Lower lobe of right lung (tissue), 2 donors: ENCODE results near the gene TRAPPC10. TPM values are rescaled to one million over a fixed set of nuclear protein-coding genes. Genes with fewer than 3 reads are reported as not detected.
A peak's percentile ranks its signal among the peaks of the same experiment; 100 is the strongest.
"Not testable (repeated sequence)": the region's sequence is repeated elsewhere in the genome, so short reads cannot be mapped to it uniquely, and the experiment has no call there.

Experiments used
- ATAC-seq, 2 donors: fragments of 200-7000 bp; cut with Tn5 transposase; one replicate each; pipeline ENCODE4 v1.9.1; 2020 to 2022; ENCODE audit warnings: mild to moderate bottlenecking in 2 of 2, moderate library complexity in 2 of 2
- DNase-seq: peaks from one replicate; pipeline ENCODE4 v3.0.0-alpha.2; 2020
- H3K27ac ChIP-seq: fragments of 200-600 bp; one replicate; pipeline ENCODE4 v1.8.0; 2022
- H3K27me3 ChIP-seq: fragments of 200-600 bp; one replicate; pipeline ENCODE4 v1.8.0; 2022; ENCODE audit warnings: low read depth
- H3K36me3 ChIP-seq: fragments of 200-600 bp; one replicate; pipeline ENCODE4 v1.8.0; 2022; ENCODE audit warnings: mild to moderate bottlenecking
- H3K4me1 ChIP-seq: fragments of 200-600 bp; one replicate; pipeline ENCODE4 v1.8.0; 2022
- H3K4me3 ChIP-seq: fragments of 200-600 bp; one replicate; pipeline ENCODE4 v1.8.0; 2022; ENCODE audit warnings: mild to moderate bottlenecking
- H3K9me3 ChIP-seq: fragments of 200-600 bp; one replicate; pipeline ENCODE4 v1.8.0; 2022
- intact Hi-C: fragments of 100-400 bp; cut with DNase I; formaldehyde crosslinking; loops from one replicate; pipeline ENCODE4 v1.11.0; 2022
- total RNA-seq: library from RNA; stranded (reverse); fragmentation: NEBNext Ultra II Directional; extraction: Animal tissue kit (Norgen Biotek cat#: 25700); gene quantifications from one replicate; pipeline ENCODE4 v1.2.1, GENCODE V29; 2021
- donor health status: DM: no; HTN: yes; CAD: no; lungs with severe emphysema.

TRAPPC10 gene
- total RNA-seq, 1 donor from 2014 or later: 47.4 TPM

DNA sequence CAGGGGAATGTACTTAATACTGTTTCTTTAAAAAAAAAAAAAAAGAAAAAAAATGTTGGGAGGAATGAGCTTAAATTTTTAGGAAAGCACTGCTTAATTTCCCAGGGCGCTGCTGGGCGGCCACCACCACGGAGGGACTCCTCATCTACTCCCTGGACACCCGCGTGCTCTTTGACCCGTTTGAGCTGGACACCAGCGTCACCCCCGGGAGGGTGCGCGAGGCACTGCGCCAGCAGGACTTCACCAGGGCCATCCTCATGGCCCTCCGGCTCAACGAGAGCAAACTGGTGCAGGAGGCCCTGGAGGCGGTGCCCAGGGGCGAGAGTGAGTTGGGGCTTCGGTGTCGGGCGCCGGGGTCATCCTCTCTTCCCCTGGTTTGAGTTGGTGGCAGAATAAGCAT lies 115.7 kb downstream of the TRAPPC10 start:
- H3K4me3 ChIP-seq, ATAC-seq, H3K9me3 ChIP-seq, H3K27ac ChIP-seq, H3K36me3 ChIP-seq, intact Hi-C loops, DNase-seq, H3K4me1 ChIP-seq, H3K27me3 ChIP-seq: not testable (repeated sequence)

GRCh38 chr21:44133715-44134057 lies 121.6 kb downstream of the TRAPPC10 start:
- intact Hi-C loops, H3K36me3 ChIP-seq, H3K27ac ChIP-seq, H3K9me3 ChIP-seq, H3K27me3 ChIP-seq, H3K4me1 ChIP-seq, DNase-seq: not testable (repeated sequence)
- ATAC-seq: peak in 1 of 2 donors; percentile 28
- H3K4me3 ChIP-seq: peak overlapping the region; percentile 42

DNA sequence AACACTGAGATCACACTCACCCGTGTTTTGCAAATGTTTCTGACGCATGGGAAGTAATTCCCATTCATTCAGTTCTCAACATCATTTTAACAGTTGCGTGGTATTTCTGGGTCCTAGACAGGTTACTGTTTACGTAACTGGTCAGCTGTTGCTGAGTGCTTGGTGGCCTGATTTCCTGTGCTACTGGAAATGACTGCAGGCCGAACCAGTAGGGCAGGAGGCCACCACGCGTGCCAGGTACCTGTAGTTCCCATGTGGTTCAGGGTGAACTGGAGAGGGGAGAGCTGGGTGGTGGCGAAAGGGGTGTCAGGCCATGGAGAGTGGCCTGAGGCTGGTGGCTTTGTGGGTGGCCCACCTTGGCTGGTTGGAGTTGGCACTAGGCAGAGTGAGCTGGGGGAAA lies 122.6 kb downstream of the TRAPPC10 start:
- intact Hi-C loops, H3K4me1 ChIP-seq, H3K9me3 ChIP-seq, H3K27ac ChIP-seq, H3K36me3 ChIP-seq, DNase-seq, H3K4me3 ChIP-seq, H3K27me3 ChIP-seq: not testable (repeated sequence)
- peak; percentile 26 to 62 for ATAC-seq

DNA sequence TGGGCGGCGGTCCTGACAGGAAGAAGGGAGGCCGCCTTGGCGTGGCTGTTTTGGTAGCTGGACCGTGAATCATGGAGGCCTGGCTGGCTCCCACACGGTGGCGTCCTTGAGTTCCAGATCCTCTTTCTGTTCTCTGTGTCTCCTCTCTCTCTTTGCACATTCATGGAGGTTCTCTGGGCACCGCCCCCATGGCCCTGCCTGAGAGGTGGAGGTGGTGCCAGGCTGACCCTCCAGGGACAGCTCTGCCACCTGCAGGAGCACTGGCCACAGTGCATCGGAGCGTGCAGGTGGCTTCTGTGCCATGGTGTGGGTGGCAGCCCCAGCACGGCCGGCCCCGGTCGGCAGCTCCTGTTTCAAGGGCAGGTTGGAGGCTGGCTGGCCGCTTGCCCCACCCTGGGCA lies 125.9 kb downstream of the TRAPPC10 start:
- H3K27ac ChIP-seq, H3K4me1 ChIP-seq, H3K4me3 ChIP-seq, H3K27me3 ChIP-seq, intact Hi-C loops, H3K9me3 ChIP-seq, H3K36me3 ChIP-seq: not testable (repeated sequence)
- ATAC-seq: peak; percentile 64 to 82
- DNase-seq: peak; percentile 46

DNA sequence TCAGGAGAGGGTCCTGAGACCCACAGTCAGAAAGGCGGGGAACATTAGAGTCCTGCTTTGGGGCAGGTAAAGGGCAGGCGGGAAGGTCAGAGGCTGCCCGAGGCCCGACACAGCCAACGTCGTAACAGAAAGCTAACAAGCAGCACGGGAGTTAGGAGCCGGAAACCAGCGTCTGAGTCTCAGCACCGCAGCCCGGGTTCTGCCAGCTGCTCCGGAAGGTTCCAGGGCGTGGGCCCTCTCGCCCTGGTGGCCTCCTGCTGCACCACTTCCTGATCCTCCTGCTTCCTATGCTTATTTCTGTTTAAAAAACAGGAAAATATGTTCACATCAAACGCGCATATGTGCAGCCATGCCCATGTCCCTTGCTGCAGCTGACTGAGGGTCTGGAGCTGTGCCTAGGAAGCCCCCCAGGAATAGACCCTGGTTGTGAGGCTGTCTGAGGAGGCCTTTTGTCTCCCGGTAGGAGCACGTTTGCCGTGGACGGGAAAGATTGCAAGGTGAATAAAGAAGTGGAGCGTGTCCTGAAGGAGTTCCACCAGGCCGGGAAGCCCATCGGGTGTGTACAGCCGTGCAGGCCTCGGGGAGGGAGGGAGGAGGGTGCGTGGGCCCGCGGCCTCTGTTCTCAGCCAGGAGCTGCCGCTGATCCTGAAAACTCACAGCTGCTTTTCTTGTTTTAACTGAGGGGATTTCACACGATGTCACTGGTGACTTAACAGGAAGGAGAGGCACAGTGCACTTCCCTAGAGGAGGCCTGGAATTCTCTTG lies 127.9 kb downstream of the TRAPPC10 start:
- ATAC-seq: peak; percentile 21 to 33
- H3K9me3 ChIP-seq, H3K36me3 ChIP-seq, H3K4me1 ChIP-seq, DNase-seq, H3K27ac ChIP-seq, H3K4me3 ChIP-seq, H3K27me3 ChIP-seq, intact Hi-C loops: not testable (repeated sequence)

DNA sequence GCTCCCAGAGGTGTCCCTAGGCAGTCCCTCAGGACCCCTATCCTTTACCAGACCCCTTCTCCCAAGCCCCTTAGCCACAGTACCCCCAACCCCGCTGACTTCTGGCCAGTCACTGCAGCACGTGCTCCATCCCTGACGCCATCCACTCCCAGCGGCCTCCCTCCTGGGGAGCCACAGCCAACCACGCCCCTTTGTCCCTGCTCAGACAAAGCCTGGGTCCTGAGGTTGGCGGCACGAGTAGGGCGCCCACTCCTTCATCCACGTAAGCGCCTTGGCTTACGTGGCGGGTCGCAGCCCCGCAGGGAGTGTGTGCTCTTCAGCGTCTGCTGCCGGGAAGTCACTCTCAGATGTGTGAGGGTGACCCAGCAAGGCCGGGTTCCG lies 128.4 kb downstream of the TRAPPC10 start:
- H3K27ac ChIP-seq, H3K9me3 ChIP-seq, H3K27me3 ChIP-seq, H3K4me1 ChIP-seq, intact Hi-C loops, H3K36me3 ChIP-seq, H3K4me3 ChIP-seq, DNase-seq, ATAC-seq: not testable (repeated sequence)

- H3K4me3 ChIP-seq, H3K4me1 ChIP-seq, H3K27me3 ChIP-seq, ATAC-seq, H3K9me3 ChIP-seq, DNase-seq, H3K27ac ChIP-seq, H3K36me3 ChIP-seq, intact Hi-C loops: not testable (repeated sequence)
Measured at GRCh38 chr21:44142470-44142869, 130.4 kb downstream of the TRAPPC10 start.

DNA sequence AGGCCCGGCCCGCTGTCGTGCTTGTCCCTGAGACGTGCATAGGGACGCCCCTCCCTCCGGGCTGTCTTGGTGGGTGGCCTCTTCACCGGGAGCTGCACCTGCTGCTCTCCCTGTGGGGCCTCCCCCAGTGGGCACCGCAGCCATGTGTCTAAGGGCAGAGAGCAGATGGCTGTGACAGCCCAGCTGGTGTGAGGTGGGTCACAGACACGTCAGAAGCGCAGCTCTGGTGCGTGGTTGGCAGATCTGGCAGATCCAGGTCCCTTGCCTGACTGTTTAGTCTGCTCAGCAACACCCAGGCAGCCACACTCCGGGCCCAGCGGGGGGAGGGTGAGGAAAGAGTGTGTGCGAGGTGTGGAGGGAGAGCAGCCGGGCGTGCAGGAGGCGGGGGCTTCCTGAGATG lies 131.3 kb downstream of the TRAPPC10 start:
- H3K4me3 ChIP-seq, H3K27ac ChIP-seq, H3K9me3 ChIP-seq, intact Hi-C loops, H3K27me3 ChIP-seq, H3K36me3 ChIP-seq, H3K4me1 ChIP-seq: not testable (repeated sequence)
- ATAC-seq: peak in 1 of 2 donors; percentile 6
- peak; percentile 7 for DNase-seq

DNA sequence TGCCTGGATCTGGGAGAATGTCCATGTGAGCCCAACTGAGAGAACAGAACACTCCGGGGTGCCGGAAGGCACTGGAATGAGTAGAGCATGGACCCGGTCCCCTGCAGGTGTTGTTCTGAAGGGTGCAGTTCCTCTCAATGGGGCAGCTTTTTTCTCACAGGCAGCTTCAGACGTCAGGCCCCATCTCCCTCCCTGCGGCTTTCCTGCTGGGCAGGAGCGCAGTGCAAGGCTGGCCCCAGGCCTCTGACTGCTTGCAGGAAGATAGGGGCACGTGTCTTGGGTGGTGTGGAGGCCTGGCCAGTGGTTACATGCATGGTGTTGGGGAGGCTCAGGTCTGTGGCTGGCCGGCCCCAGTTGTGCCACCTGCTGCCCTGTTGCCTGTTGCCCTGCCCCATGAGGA lies 131.9 kb downstream of the TRAPPC10 start:
- H3K27ac ChIP-seq, intact Hi-C loops, ATAC-seq, H3K36me3 ChIP-seq, H3K4me3 ChIP-seq, H3K9me3 ChIP-seq, H3K4me1 ChIP-seq, DNase-seq, H3K27me3 ChIP-seq: not testable (repeated sequence)

- H3K27ac ChIP-seq, H3K36me3 ChIP-seq, ATAC-seq, DNase-seq, H3K4me3 ChIP-seq, intact Hi-C loops, H3K27me3 ChIP-seq, H3K4me1 ChIP-seq, H3K9me3 ChIP-seq: not testable (repeated sequence)
Measured at GRCh38 chr21:44144784-44145602, 132.9 kb downstream of the TRAPPC10 start.

DNA sequence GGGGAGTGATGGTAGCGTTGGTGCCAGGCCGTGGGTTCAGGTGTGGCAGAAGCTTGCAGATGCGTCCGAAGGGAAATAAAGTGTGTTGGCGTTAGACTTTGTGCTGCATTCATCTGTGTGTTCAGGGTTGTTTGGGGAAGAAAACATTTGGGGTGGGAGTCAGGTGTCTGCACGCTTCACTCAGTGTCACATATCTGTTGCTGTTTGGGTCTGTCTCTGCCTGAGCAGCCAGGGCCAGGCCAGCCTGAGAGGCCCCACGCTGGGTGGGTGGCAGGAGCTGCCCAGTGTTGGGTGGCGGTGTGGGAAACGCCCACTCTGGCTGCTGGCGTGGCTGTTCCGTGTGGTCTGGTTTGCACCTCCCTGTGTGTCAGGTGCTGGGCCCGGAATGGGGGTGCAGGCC lies 133.5 kb downstream of the TRAPPC10 start:
- H3K4me1 ChIP-seq, ATAC-seq, H3K4me3 ChIP-seq, DNase-seq, H3K27ac ChIP-seq, H3K36me3 ChIP-seq, H3K27me3 ChIP-seq, intact Hi-C loops, H3K9me3 ChIP-seq: not testable (repeated sequence)

GRCh38 chr21:44147108-44147507 lies 135.0 kb downstream of the TRAPPC10 start:
- H3K4me1 ChIP-seq, intact Hi-C loops, H3K9me3 ChIP-seq, H3K27ac ChIP-seq, H3K4me3 ChIP-seq, H3K36me3 ChIP-seq, DNase-seq, H3K27me3 ChIP-seq: not testable (repeated sequence)
- ATAC-seq: peak; percentile 63 to 68

DNA sequence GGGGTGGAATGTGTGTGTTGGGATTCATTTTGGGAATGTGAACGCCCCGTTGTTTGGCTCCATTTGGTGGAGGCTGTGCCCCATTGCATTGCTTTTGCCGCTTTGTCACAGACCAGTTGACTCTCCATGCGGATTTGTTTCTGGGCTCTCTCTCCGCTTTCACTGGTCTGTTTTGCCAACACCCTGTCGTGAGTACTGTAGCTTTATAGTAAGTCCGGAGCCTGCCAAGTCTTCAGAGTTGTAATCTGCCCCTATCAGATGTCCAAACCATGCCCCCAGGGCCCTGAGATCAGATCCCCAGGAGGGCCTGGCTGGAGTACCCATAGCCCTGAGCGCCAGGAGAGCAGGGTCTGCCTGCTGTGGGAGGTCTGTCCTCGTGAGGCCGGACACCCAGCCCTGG lies 138.1 kb downstream of the TRAPPC10 start:
- ATAC-seq, H3K4me1 ChIP-seq, H3K9me3 ChIP-seq, H3K4me3 ChIP-seq, H3K36me3 ChIP-seq, H3K27ac ChIP-seq, intact Hi-C loops, H3K27me3 ChIP-seq: not testable (repeated sequence)
- DNase-seq: peak; percentile 4

GRCh38 chr21:44153214-44153888 lies 141.2 kb downstream of the TRAPPC10 start:
- intact Hi-C loops, H3K4me1 ChIP-seq, H3K36me3 ChIP-seq, H3K27ac ChIP-seq, H3K27me3 ChIP-seq, H3K4me3 ChIP-seq, H3K9me3 ChIP-seq: not testable (repeated sequence)
- peak; percentile 47 for DNase-seq
- peak; percentile 20 to 46 for ATAC-seq
